ENCODE data around the gene ASB1. TPM values are rescaled to one million over a fixed set of nuclear protein-coding genes. Genes with fewer than 3 reads are reported as not detected.

Gene ASB1
- total RNA-seq, 4 donors from 2014 or later = 12.4 to 19.5 (median 15.6) TPM

- H3K27me3 ChIP-seq = no peaks in the 10 kb centered on the region
- intact Hi-C loops (cut with DNase I) = no loop called here
- H3K4me3 ChIP-seq (replicated peaks in 1 of 3) = no peak overlapping the region
- H3K9me3 ChIP-seq = no peaks in the 10 kb centered on the region
- no peaks in the 10 kb centered on the region for H3K4me1 ChIP-seq
- H3K27ac ChIP-seq = no peak overlapping the region
- WGBS, 2 donors = 88 to 92% methylated on average over 9 of the region's 9 CpGs
- TF ChIP-seq, protein P1, sequence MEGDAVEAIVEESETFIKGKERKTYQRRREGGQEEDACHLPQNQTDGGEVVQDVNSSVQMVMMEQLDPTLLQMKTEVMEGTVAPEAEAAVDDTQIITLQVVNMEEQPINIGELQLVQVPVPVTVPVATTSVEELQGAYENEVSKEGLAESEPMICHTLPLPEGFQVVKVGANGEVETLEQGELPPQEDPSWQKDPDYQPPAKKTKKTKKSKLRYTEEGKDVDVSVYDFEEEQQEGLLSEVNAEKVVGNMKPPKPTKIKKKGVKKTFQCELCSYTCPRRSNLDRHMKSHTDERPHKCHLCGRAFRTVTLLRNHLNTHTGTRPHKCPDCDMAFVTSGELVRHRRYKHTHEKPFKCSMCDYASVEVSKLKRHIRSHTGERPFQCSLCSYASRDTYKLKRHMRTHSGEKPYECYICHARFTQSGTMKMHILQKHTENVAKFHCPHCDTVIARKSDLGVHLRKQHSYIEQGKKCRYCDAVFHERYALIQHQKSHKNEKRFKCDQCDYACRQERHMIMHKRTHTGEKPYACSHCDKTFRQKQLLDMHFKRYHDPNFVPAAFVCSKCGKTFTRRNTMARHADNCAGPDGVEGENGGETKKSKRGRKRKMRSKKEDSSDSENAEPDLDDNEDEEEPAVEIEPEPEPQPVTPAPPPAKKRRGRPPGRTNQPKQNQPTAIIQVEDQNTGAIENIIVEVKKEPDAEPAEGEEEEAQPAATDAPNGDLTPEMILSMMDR (IDR thresholded peaks at IDR 0.05) = no peak
- TF ChIP-seq POLR2A (IDR thresholded peaks at IDR 0.05) = no peak
- H3K36me3 ChIP-seq = peaks cover 23 to 33% of the 10 kb centered on the region in 2 donors
- DNase-seq = peak; percentile 18 to 22
These were observed 23.2 kb downstream of the ASB1 start for GRCh38 chr2:238449909-238450417.

DNA sequence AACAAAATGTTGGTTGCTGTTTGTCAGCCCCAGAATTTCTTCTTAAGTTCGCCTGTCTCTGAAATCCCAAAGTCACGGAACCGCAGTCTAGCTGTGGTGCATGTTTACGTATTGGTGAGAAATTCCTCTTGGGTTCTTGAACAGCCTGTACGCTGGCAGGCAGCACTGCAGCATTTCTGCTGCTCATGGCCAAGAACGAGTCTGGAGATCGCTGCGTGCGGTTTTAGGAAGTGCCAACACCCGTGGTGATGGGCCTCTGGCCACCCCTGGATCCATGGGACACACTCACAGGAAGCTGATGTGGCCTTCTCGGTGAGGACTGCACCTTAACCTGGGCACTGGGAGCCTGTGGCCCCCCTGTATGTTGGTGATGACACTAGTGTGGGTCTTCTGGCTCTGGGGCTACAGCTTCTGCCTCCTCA is 23.7 kb downstream of the ASB1 start:
- intact Hi-C loops (cut with DNase I) = no loop called here
- no peak for DNase-seq
- WGBS, 2 donors = 92% methylated on average over 10 to 11 of the region's 11 CpGs
- Histone ChIP-seq H3K4me3 (replicated peaks in 1 of 3) (no peak overlapping the region), H3K4me1 (no peaks in the 10 kb centered on the region), H3K36me3 (peaks cover 22 to 29% of the 10 kb centered on the region in 2 donors), H3K27me3 (no peaks in the 10 kb centered on the region), H3K9me3 (no peaks in the 10 kb centered on the region), H3K27ac (no peak overlapping the region)
- TF ChIP-seq, protein P1 (IDR thresholded peaks at IDR 0.05) = no peak
- no peak for TF ChIP-seq POLR2A (IDR thresholded peaks at IDR 0.05)

DNA sequence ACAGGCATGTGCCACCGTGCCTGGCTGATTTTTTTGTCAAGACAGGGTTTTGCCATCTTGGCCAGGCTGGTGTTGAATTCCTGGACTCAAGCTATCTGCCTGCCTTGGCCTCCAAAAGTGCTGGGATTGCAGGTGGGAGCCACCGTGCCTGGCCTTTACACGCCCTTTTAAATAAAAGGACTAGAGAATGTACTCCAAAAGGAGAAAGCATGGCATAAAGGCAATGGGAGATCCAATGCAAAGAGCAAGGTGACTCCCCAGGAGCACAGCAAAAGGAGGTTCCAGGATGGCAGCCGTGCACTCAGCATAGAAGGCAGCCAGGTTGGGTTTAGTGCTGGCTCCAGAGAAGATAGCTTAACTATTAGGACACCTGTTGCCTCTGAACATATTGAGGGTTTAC is 27.1 kb downstream of the ASB1 start:
- Histone ChIP-seq H3K27me3 (no peaks in the 10 kb centered on the region), H3K27ac (no peak overlapping the region), H3K4me3 (replicated peaks in 1 of 3) (no peak overlapping the region), H3K4me1 (peaks cover 0 to 1% of the 10 kb centered on the region in 2 donors), H3K9me3 (no peaks in the 10 kb centered on the region), H3K36me3 (peaks cover 0 to 3% of the 10 kb centered on the region in 2 donors)
- 92 to 99% methylated on average over 4 of the region's 4 CpGs for WGBS, 2 donors
- intact Hi-C loops (cut with DNase I) = no loop called here
- TF ChIP-seq, protein P1 (IDR thresholded peaks at IDR 0.05) = no peak
- TF ChIP-seq POLR2A (IDR thresholded peaks at IDR 0.05) = no peak
- DNase-seq = no peak

DNA sequence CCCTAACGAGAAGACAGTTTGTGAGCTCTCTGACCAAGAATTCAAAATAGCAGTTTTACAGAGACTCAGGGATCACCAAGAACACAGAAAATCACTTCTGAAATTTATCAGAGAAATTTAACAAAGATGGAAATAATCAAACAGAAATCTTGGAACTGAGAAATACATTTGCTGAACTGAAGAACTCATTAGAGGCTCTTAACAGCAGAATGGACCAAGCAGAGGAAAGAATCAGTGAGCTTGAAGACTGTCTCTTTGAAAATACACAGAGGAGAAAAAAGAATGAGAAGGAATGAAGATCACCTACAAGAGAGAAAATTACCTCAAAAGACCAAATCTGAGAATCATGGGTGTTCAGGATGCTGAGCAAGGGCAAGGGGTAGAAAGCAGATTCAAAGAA is 29.7 kb downstream of the ASB1 start:
- no peak overlapping the region for H3K27ac ChIP-seq
- H3K27me3 ChIP-seq = no peaks in the 10 kb centered on the region
- H3K9me3 ChIP-seq = no peaks in the 10 kb centered on the region
- H3K36me3 ChIP-seq = no peaks in the 10 kb centered on the region
- no peak for TF ChIP-seq POLR2A (IDR thresholded peaks at IDR 0.05)
- WGBS, 2 donors = 91 to 93% methylated on average over 1 of the region's 1 CpG
- intact Hi-C loops (cut with DNase I) = loop anchor here (5.0 kb wide), 1 partner anchor 84 kb away; no protein-coding TSS in a partner anchor
- DNase-seq = no peak
- no peak overlapping the region for H3K4me3 ChIP-seq (replicated peaks in 1 of 3)
- H3K4me1 ChIP-seq = peaks cover 0 to 9% of the 10 kb centered on the region in 2 donors

DNA sequence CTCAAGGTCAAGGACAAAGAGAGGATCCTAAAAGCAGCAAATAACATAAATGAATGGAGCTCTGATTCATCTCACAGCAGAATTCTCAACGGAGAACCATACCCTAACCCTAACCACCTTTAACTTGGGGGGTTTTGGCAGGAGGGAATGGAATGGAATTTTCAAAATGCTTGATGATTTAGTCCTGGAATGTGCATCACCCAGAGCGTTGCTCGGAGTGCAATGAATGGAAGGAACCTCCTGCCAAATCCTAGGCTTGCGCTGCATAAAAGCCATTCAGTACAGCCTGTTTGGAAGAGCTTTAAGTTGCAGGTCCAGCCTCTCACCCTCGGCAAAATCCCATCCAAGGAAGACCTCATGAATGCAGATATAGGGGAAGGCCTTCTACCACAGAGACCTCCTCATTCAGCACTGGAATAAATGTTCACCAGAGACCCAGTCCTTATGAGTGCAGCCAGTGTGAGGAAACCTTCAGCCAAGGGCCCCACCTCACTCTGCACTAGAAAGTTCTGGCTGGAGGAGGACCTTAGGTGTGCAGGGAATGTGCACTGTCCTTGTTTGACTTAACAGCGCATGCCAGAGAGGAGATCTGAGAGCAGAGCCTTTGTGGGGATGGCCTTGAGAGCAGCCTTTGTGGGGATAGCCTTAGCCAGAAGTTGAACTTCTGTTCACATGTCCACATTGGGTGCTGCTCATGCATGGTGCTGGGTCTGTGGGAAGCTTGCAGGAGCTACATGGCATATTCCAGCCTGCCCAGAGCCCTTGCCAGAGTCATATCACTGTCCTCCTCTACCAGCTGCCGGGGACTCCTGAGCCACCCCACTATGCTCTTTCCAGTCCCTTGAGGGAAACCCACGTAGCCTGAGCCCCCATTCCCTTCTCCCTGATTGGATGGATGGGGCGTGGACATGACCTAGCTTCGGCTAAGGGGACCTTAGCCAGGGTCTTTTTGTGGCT is 30.5 kb downstream of the ASB1 start:
- intact Hi-C loops (cut with DNase I) = loop anchor here (5.0 kb wide), 1 partner anchor 85 kb away; no protein-coding TSS in a partner anchor
- WGBS, 2 donors = 89 to 90% methylated on average over 10 of the region's 10 CpGs
- DNase-seq = no peak
- H3K27ac ChIP-seq = no peak overlapping the region
- H3K4me3 ChIP-seq (replicated peaks in 1 of 3) = no peak overlapping the region
- no peaks in the 10 kb centered on the region for H3K36me3 ChIP-seq
- H3K4me1 ChIP-seq = peaks cover 0 to 9% of the 10 kb centered on the region in 2 donors
- TF ChIP-seq POLR2A (IDR thresholded peaks at IDR 0.05) = no peak
- TF ChIP-seq, protein P1 (IDR thresholded peaks at IDR 0.05) = no peak
- no peaks in the 10 kb centered on the region for H3K27me3 ChIP-seq
- H3K9me3 ChIP-seq = no peaks in the 10 kb centered on the region
